Psoas muscle (tissue), 8 donors: Measurements from ENCODE around the gene TMEM140. TPM values are rescaled to one million over a fixed set of nuclear protein-coding genes. Genes with fewer than 3 reads are reported as not detected.

Experiments
- ATAC-seq, 4 donors: fragments of 200-7000 bp; cut with Tn5 transposase; one replicate each; pipeline ENCODE4 v1.9.1; 2020; ENCODE audit warnings: moderate library complexity in 3 of 4, mild to moderate bottlenecking in 2 of 4
- DNase-seq, 2 donors: peaks; one replicate each; pipeline ENCODE4 v3.0.0-alpha.2; 2020
- H3K27ac ChIP-seq: fragments of 200-600 bp; one replicate; pipeline ENCODE4 v1.8.0; 2022
- H3K27me3 ChIP-seq, 3 donors: fragments of 200-600 bp in 1 of 3; one replicate each; pipeline versions ENCODE4 v1.6.1 to v1.8.0; 2013 to 2022; ENCODE audit warnings: low read length in 2 of 3, mild to moderate bottlenecking in 2 of 3, moderate library complexity in 1 of 3; ENCODE audit not compliant: insufficient read depth in 3 of 3
- H3K36me3 ChIP-seq, 2 donors: fragments of 200-600 bp in 1 of 2; one replicate each; pipeline versions ENCODE4 v1.6.1 to v1.8.0; 2013 to 2022; ENCODE audit warnings: low read depth in 1 of 2, mild to moderate bottlenecking in 1 of 2, moderate library complexity in 1 of 2; ENCODE audit not compliant: insufficient read depth in 1 of 2
- H3K4me1 ChIP-seq: fragments of 200-600 bp; one replicate; pipeline ENCODE4 v1.8.0; 2022
- H3K4me3 ChIP-seq: fragments of 200-600 bp; one replicate; pipeline ENCODE4 v1.8.0; 2022; ENCODE audit warnings: mild to moderate bottlenecking
- H3K9me3 ChIP-seq: fragments of 200-600 bp; one replicate; pipeline ENCODE4 v1.8.0; 2022
- CTCF ChIP-seq: fragments of 200-600 bp; IDR thresholded peaks from one replicate; pipeline ENCODE4 v1.8.0; 2022; ENCODE audit warnings: antibody characterized with exemption
- WGBS, 3 donors: extraction: QIAGEN DNeasy Blood & Tissue Kit; methylation state at CpG; one replicate each; pipeline versions ENCODE4 v1.1.6 to v1.1.7; 2013; 5-methylcytosine and 5-hydroxymethylcytosine counted together
- intact Hi-C, 2 donors: fragments of 100-400 bp; cut with DNase I; formaldehyde crosslinking; loops; one replicate each; pipeline versions ENCODE4 v1.11.0 to v1.14.2; 2022
- polyA plus RNA-seq, 3 donors: library from polyadenylated mRNA; stranded (reverse); fragments of 200-250 nt; gene quantifications; one replicate each; pipeline ENCODE4 v1.2.3, GENCODE V29; 2013
- total RNA-seq, 4 donors: library from RNA; stranded (reverse); fragmentation: NEBNext Ultra II Directional in 2 of 4; extraction: Animal tissue kit (Norgen Biotek cat#: 25700) in 2 of 4; gene quantifications; one replicate each; pipeline versions ENCODE4 v1.2.1 to v1.2.4, GENCODE V29; 2021 to 2023
- donor health status: healthy with polysubstance abuse.
- donor health status: DM: no; HTN: no; CAD: no; lungs with moderate emphysema.
- donor health status: Bipolar disorder and iron deficiency.
- donor health status: healthy.
- donor health status: DM: yes; HTN: yes; CAD: no.
- donor health status: DM: no; HTN: no; CAD: no.
- donor health status: DM: no; HTN: no; CAD: no.
- donor health status: DM: yes; HTN: yes; CAD: no.

The TMEM140 gene
- total and polyA plus RNA-seq, 7 donors = 25.4 to 106 (median 67.0) TPM

- no peaks in the 10 kb centered on the region for H3K27me3 ChIP-seq
- H3K27ac ChIP-seq = no peak overlapping the region
- no peak for TF ChIP-seq CTCF
- peaks cover 4% of the 10 kb centered on the region for H3K9me3 ChIP-seq
- WGBS, 3 donors = 87 to 91% (median 88%) methylated on average over 4 of the region's 4 CpGs
- DNase-seq (no peak), ATAC-seq (no peak)
- H3K36me3 ChIP-seq = no peaks in the 10 kb centered on the region
- no peaks in the 10 kb centered on the region for H3K4me1 ChIP-seq
- no peak overlapping the region for H3K4me3 ChIP-seq
- intact Hi-C loops = no loop called here
Observed at GRCh38 chr7:135109562-135109961, 38.3 kb upstream of the TMEM140 start.

- H3K36me3 ChIP-seq = no peaks in the 10 kb centered on the region
- H3K9me3 ChIP-seq = peaks cover 4% of the 10 kb centered on the region
- DNase-seq (no peak), ATAC-seq (no peak)
- TF ChIP-seq CTCF = no peak
- no peak overlapping the region for H3K27ac ChIP-seq
- no peaks in the 10 kb centered on the region for H3K4me1 ChIP-seq
- intact Hi-C loops = no loop called here
- no peaks in the 10 kb centered on the region for H3K27me3 ChIP-seq
- H3K4me3 ChIP-seq = no peak overlapping the region
- WGBS, 3 donors = 85 to 100% (median 91%) methylated on average over 1 of the region's 1 CpG
Observed at GRCh38 chr7:135109976-135110375, 37.9 kb upstream of the TMEM140 start.

- no peaks in the 10 kb centered on the region for H3K36me3 ChIP-seq
- TF ChIP-seq CTCF = no peak
- H3K4me1 ChIP-seq = no peaks in the 10 kb centered on the region
- DNase-seq (no peak), ATAC-seq (no peak)
- H3K27me3 ChIP-seq = no peaks in the 10 kb centered on the region
- WGBS, 3 donors = 68 to 80% (median 69%) methylated on average over 2 of the region's 2 CpGs
- H3K9me3 ChIP-seq = no peaks in the 10 kb centered on the region
- no peak overlapping the region for H3K4me3 ChIP-seq
- intact Hi-C loops = no loop called here
- H3K27ac ChIP-seq = no peak overlapping the region
Observed at GRCh38 chr7:135111379-135111778, 36.5 kb upstream of the TMEM140 start.

- intact Hi-C loops = no loop called here
- no peak for TF ChIP-seq CTCF
- Histone ChIP-seq H3K4me1 (no peaks in the 10 kb centered on the region), H3K36me3 (no peaks in the 10 kb centered on the region), H3K9me3 (no peaks in the 10 kb centered on the region), H3K4me3 (no peak overlapping the region), H3K27me3 (no peaks in the 10 kb centered on the region), H3K27ac (no peak overlapping the region)
- ATAC-seq (no peak), DNase-seq (no peak)
- 96 to 98% (median 97%) methylated on average over 1 of the region's 1 CpG for WGBS, 3 donors
Observed at GRCh38 chr7:135114622-135115021, 33.2 kb upstream of the TMEM140 start.

- 91 to 100% (median 95%) methylated on average over 1 of the region's 1 CpG for WGBS, 3 donors
- no peak for ATAC-seq
Observed at GRCh38 chr7:135117096-135117495, 30.8 kb upstream of the TMEM140 start.

More at GRCh38 chr7:135117096-135117495, 30.8 kb upstream of the TMEM140 start:
- no peak for DNase-seq
- no peak overlapping the region for H3K27ac ChIP-seq
- H3K27me3 ChIP-seq = no peaks in the 10 kb centered on the region
- no peak overlapping the region for H3K4me3 ChIP-seq
- H3K4me1 ChIP-seq = no peaks in the 10 kb centered on the region
- intact Hi-C loops = no loop called here
- H3K9me3 ChIP-seq = no peaks in the 10 kb centered on the region
- H3K36me3 ChIP-seq = no peaks in the 10 kb centered on the region
- no peak for TF ChIP-seq CTCF
